Activated naive CD8-positive, alpha-beta T cell (primary cell): ENCODE results near the gene NADSYN1.
"Not testable (repeated sequence)": the region's sequence is repeated elsewhere in the genome, so short reads cannot be mapped to it uniquely, and the experiment has no call there.

Experiments
- H3K27ac Mint-ChIP-seq: one replicate; pipeline ENCODE4 v1.8.0; 2021; ENCODE audit warnings: mixed read lengths
- H3K27me3 Mint-ChIP-seq: one replicate; pipeline ENCODE4 v1.8.0; 2021; ENCODE audit warnings: mixed read lengths
- H3K36me3 Mint-ChIP-seq: one replicate; pipeline ENCODE4 v1.8.0; 2021; ENCODE audit warnings: mixed read lengths
- H3K4me1 Mint-ChIP-seq: one replicate; pipeline ENCODE4 v1.8.0; 2021; ENCODE audit warnings: low read depth, mixed read lengths
- H3K4me3 Mint-ChIP-seq: one replicate; pipeline ENCODE4 v1.8.0; 2021; ENCODE audit warnings: mild to moderate bottlenecking, mixed read lengths
- H3K9me3 Mint-ChIP-seq: one replicate; pipeline ENCODE4 v1.8.0; 2021; ENCODE audit warnings: low read depth, mixed read lengths

The NADSYN1 gene

DNA sequence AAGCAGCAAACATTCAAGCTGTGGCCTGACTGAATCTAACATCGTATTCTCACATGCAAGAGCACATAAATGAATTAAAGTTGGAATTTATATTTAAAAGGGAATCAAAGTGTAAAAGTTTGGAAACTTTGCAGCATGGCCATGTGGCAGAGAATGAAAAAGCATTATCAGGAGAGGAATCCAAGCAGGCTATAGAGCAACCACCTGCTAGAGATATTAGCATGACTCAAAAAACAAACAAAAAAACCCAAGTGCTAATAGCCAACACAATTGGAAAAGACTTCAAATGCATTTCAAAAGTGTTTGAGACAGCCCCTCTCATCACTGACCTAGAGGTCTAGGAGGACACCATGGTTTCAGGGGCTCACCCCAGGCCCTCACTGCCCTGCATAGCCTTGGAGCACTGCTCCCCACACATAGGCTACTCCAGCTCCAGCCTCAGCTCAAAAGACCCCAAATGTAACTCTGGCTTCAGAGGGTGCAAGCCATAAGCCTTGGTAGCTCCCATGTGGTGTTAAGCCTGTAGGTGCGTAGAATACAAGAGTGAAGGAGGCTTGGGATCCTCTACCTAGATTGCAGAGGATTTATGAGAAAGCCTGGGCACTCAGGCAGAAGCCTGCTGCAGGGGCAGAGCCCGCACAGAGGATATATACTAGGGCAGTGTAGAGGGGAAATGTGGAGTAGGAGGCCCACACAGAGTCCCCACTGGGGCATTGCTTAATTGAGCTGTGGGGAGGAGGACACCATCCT is 72.4 kb downstream of the NADSYN1 start:
- no peak overlapping the region for H3K27ac Mint-ChIP-seq
- H3K4me3 Mint-ChIP-seq, result no peak overlapping the region
- peaks cover 6% of the 10 kb centered on the region for H3K27me3 Mint-ChIP-seq
- H3K36me3 Mint-ChIP-seq, result peaks cover 2% of the 10 kb centered on the region
- peaks cover 6% of the 10 kb centered on the region for H3K9me3 Mint-ChIP-seq
- no peaks in the 10 kb centered on the region for H3K4me1 Mint-ChIP-seq

DNA sequence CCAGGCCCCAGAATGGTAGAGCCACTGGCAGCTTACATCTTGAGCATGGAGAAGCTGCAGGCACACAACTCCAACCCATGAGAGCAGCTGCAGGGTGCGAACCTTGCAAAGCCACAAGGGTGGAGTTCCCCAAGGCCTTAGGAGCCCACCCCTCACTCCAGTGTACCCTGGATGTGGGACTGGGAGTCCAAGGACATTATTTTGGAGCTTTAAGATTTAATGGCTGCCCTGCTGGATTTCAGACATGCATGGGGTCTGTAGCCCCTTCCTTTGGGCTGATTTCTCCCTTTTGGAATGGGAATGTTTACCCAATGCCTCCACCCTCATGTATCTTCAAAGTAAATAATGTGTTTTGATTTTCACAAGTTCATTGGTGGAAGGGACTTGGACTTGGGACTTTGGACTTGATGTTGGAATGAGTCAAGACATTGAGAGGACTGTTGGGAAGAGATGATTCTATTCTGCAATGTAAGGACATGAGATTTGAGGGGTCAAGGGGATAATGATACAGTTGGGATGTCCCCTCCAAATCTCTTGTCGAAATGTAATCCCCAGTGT is 73.0 kb downstream of the NADSYN1 start:
- Mint-ChIP-seq H3K9me3 (peaks cover 6% of the 10 kb centered on the region), H3K4me3 (no peak overlapping the region), H3K27ac (no peak overlapping the region), H3K4me1 (no peaks in the 10 kb centered on the region), H3K36me3 (peaks cover 2% of the 10 kb centered on the region), H3K27me3 (peaks cover 6% of the 10 kb centered on the region)

DNA sequence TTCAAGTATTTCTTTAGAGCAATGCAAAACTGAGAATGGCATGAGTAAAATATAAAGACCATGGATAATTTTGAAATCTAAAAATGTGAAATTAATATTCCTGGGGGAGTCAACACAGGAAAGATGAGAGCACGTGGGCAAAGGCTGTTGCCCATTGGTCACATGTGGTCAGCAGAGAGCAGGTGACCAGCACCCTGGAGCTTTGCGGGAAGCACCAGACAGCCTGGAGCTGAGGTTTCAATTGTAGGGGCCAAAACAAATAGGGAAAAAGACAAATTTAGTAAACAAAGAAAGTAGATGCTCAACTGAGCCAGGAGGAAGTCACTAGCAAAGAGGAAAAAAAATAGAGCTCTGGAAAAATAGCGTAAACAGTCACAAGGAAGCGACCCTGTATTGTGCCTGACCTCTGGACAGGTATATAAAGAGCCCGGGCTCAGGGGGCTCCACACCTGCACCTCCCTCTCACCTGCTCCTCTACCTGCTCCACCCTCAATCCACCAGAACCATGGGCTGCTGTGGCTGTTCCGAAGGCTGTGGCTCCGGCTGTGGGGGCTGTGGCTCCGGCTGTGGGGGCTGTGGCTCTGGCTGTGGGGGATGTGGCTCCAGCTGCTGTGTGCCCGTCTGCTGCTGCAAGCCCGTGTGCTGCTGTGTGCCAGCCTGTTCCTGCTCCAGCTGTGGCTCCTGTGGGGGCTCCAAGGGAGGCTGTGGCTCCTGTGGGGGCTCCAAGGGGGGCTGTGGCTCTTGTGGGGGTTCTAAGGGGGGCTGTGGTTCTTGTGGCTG is 74.0 kb downstream of the NADSYN1 start, which contains the start of gene KRTAP5-7:
TSS of gene KRTAP5-7 (plus strand) at position 472 of the 780 bp plus-strand sequence. CDS start at position 506, 34 bp downstream.
- H3K27ac Mint-ChIP-seq, H3K36me3 Mint-ChIP-seq, H3K4me3 Mint-ChIP-seq, H3K4me1 Mint-ChIP-seq, H3K27me3 Mint-ChIP-seq, H3K9me3 Mint-ChIP-seq: not testable (repeated sequence)

DNA sequence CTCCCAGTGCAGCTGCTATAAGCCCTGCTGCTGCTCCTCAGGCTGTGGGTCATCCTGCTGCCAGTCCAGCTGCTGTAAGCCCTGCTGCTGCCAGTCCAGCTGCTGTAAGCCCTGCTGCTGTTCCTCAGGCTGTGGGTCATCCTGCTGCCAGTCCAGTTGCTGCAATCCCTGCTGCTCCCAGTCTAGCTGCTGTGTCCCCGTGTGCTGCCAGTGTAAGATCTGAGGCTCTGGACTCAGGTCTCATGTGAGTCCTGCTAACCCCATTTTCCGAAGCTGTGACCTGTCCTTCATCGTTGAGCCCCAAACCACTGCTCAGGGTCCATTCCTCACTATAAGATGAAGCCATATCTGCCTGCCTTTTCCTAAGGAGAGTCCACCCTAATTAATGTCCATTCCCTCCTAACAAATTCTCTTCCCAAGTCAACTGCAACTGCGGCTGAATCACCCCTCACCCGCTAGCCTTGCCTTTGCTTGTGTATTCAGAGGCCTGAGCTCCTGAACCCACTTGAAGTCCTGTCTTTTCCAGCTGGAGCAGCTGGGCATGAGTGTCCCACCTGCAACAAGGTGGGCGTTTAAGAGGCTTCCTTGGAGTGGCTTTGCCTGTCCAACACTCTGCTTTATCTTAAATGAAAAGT is 74.7 kb downstream of the NADSYN1 start:
- no peaks in the 10 kb centered on the region for H3K4me1 Mint-ChIP-seq
- peaks cover 6% of the 10 kb centered on the region for H3K27me3 Mint-ChIP-seq
- H3K4me3 Mint-ChIP-seq, result no peak overlapping the region
- H3K27ac Mint-ChIP-seq, result no peak overlapping the region
- H3K36me3 Mint-ChIP-seq, result peaks cover 2% of the 10 kb centered on the region
- no peaks in the 10 kb centered on the region for H3K9me3 Mint-ChIP-seq

DNA sequence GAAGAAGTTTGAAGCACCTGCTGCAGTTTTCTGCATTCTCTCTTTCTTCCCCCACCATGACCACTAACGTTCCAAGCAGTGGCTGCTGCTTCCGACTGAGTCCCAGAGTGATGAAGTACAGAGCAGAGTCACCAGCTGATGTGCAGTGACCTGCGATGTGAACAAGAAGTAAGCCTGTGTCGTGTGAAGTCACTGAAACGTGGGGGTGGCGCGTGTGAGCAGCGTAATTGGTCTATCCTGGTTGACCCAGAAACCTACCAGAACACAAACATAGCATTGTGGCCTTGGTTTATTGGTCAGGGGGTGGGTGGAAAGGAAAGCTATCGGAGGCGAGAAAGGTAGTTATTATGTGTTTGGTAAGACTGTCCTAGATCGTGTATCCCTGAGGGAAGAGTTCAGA is 77.6 kb downstream of the NADSYN1 start:
- H3K27me3 Mint-ChIP-seq, result peaks cover 6% of the 10 kb centered on the region
- no peaks in the 10 kb centered on the region for H3K9me3 Mint-ChIP-seq
- no peak overlapping the region for H3K27ac Mint-ChIP-seq
- H3K4me1 Mint-ChIP-seq, result no peaks in the 10 kb centered on the region
- H3K4me3 Mint-ChIP-seq, result no peak overlapping the region
- H3K36me3 Mint-ChIP-seq, result no peaks in the 10 kb centered on the region

DNA sequence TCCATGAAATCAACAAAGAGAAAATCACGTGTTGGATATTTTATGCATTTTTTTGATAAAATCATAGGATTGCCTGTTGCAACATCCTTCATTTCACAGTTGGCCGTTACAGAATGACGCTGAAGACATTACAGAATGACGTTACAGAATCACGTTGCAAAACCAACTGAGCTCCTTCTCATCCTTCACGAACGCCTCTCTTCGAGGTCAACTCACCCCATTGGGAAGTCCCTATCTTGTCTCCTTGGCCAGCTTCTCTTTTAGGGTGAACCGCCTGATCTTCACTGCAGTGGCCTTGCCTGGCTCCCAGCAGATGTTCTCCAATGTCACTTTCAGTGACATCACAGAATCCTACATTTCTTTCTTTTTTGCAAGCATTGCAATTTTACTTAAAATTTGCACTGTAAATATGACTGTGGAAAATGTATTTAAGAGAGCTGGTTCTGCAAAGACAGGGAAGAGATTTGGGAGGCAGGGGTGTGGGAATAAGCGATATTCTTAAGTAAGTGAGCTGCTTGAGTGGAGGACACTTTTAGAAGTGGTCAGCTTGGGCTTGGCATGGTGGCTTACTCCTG is 79.1 kb downstream of the NADSYN1 start:
- Mint-ChIP-seq H3K36me3 (no peaks in the 10 kb centered on the region), H3K4me3 (no peak overlapping the region), H3K27ac (no peak overlapping the region), H3K4me1 (no peaks in the 10 kb centered on the region), H3K27me3 (peaks cover 5% of the 10 kb centered on the region), H3K9me3 (no peaks in the 10 kb centered on the region)

DNA sequence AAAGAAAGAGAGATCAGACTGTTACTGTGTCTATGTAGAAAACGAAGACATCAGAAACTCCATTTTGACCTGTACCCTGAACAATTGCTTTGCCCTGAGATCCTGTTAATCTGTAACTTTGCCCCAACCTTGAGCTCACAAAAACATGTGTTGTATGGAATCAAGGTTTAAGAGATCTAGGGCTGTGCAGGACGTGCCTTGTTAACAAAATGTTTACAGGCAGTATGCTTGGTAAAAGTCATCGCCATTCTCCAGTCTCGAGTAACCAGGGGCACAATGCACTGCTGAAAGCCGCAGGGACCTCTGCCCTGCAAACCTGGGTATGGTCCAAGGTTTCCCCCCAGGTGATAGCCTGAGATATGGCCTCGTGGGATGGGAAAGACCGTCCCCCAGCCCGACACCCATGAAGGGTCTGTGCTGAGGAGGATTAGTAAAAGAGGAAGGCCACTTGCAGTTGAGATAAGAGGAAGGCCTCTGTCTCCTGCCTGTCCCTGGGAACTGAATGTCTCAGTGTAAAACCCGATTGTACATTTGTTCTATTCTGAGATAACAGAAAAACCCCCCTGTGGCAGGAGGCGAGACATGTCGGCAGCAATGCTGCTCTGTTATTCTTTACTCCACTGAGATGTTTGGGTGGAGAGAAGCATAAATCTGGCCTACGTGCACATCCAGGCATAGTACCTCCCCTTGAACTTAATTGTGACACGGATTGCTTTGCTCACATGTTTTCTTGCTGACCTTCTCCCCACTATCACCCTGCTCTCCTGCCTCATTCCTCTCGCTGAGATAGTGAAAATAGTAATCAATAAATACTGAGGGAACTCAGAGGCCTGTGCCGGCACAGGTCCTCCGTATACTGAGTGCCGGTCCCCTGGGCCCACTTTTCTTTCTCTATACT is 82.0 kb downstream of the NADSYN1 start:
- H3K36me3 Mint-ChIP-seq, H3K27ac Mint-ChIP-seq, H3K4me1 Mint-ChIP-seq, H3K9me3 Mint-ChIP-seq, H3K4me3 Mint-ChIP-seq, H3K27me3 Mint-ChIP-seq: not testable (repeated sequence)

DNA sequence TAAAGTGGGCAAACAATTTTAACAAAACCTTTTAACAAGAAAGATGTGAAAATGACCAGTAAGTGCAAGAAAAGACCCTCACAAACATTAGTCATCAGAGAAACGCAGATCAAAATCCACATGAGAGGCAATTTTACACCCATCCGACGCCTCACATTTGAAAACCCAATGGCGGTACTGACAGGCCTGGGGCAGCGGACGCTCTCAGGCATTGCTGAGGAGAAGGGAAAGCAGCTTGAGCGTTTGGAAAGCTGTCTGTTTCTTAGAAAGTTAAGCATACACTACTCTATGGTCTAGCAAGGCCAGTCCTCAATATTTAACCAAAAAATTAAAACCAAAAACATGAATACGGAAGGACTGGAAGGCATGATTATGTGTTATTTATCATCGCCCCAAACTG is 82.8 kb downstream of the NADSYN1 start:
- Mint-ChIP-seq H3K4me3 (no peak overlapping the region), H3K36me3 (peaks cover 3% of the 10 kb centered on the region), H3K4me1 (peaks cover 2% of the 10 kb centered on the region), H3K27me3 (peaks cover 6% of the 10 kb centered on the region), H3K27ac (no peak overlapping the region), H3K9me3 (peaks cover 3% of the 10 kb centered on the region)

DNA sequence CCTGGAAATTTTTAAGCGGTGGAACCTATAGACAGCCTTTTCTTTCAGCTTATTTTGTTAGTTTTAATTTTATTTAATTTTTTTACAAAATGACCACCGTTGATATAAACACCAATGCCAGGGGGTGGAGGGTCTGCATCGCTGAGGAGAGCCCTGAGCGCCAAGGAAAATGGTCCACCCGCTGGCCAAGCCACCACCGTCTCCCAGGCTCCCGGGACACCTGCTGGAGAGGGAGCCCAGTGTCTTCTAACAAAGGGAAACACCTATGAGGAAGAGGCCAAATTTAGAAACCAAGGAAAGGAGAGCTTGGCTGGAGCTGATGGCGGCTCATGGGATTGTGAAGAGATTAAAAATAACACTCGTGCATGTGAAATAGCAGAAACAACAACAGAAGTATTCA is 84.5 kb downstream of the NADSYN1 start:
- H3K9me3 Mint-ChIP-seq, result peaks cover 8% of the 10 kb centered on the region

DNA sequence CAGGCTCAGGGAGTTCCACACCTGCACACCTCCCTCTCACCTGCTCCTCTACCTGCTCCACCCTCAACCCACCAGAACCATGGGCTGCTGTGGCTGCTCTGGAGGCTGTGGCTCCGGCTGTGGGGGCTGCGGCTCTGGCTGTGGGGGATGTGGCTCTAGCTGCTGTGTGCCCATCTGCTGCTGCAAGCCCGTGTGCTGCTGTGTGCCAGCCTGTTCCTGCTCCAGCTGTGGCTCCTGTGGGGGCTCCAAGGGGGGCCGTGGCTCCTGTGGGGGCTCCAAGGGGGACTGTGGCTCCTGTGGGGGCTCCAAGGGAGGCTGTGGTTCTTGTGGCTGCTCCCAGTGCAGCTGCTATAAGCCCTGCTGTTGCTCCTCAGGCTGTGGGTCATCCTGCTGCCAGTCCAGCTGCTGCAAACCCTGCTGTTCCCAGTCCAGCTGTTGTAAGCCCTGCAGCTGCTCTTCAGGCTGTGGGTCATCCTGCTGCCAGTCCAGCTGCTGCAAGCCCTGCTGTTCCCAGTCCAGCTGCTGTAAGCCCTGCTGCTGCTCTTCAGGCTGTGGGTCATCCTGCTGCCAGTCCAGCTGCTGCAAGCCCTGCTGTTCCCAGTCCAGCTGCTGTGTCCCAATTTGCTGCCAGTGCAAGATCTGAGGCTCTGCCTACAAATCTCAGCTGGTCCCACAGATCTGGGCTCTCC is 85.1 kb downstream of the NADSYN1 start, which contains the start of gene KRTAP5-8:
TSS of gene KRTAP5-8 (plus strand) at position 49 of the 689 bp plus-strand sequence. CDS start at position 80, 31 bp downstream.
- not testable (repeated sequence) for H3K36me3 Mint-ChIP-seq, H3K9me3 Mint-ChIP-seq, H3K27ac Mint-ChIP-seq, H3K4me3 Mint-ChIP-seq, H3K27me3 Mint-ChIP-seq, H3K4me1 Mint-ChIP-seq

More for the DNA sequence above, 84.5 kb downstream of the NADSYN1 start:
- Mint-ChIP-seq H3K27me3 (peaks cover 6% of the 10 kb centered on the region), H3K4me3 (no peak overlapping the region), H3K27ac (no peak overlapping the region), H3K4me1 (peaks cover 2% of the 10 kb centered on the region), H3K36me3 (peaks cover 3% of the 10 kb centered on the region)

DNA sequence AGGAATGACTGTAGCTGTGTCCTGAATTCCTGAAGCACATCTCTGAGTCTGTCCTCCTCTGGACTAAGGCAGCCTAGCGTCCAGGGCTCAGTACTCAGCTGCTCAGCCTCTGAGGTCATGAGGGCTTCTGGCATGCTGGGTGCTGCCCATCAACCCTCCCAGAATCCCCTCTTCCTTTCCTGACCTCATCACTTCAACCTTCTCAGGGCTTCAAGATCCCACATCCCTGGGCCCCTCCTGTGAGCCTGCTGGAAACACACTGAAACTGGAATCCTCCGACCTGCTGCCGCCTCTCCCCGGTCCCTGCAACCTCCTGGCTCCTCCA is 85.6 kb downstream of the NADSYN1 start:
- H3K4me3 Mint-ChIP-seq, result no peak overlapping the region
- H3K9me3 Mint-ChIP-seq, result peaks cover 8% of the 10 kb centered on the region
- H3K36me3 Mint-ChIP-seq, result peaks cover 3% of the 10 kb centered on the region
- no peak overlapping the region for H3K27ac Mint-ChIP-seq
- H3K27me3 Mint-ChIP-seq, result peaks cover 6% of the 10 kb centered on the region
- H3K4me1 Mint-ChIP-seq, result peaks cover 7% of the 10 kb centered on the region

DNA sequence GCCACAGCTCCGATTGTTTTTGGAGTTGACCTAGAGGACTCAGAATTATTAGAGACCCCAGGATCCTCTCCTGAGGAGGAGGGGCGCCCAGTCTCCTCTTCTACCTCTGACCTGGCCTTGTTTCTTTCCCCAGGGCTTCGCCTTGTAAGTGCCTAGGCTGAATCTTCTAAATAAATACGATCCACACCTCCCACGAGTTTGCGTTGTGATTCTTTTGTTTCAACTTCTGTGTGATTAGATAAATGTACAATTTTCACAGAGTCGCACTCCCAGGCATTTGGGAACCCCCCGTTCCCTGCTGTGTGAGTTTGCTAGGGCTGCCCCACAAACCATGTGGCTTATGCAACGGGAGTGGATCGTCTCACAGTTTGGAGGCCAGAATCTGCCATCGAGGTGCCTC is 86.0 kb downstream of the NADSYN1 start:
- H3K27me3 Mint-ChIP-seq, result peaks cover 6% of the 10 kb centered on the region
- no peak overlapping the region for H3K27ac Mint-ChIP-seq
- H3K4me3 Mint-ChIP-seq, result no peak overlapping the region
- peaks cover 3% of the 10 kb centered on the region for H3K36me3 Mint-ChIP-seq
- H3K4me1 Mint-ChIP-seq, result peaks cover 11% of the 10 kb centered on the region
- peaks cover 8% of the 10 kb centered on the region for H3K9me3 Mint-ChIP-seq

DNA sequence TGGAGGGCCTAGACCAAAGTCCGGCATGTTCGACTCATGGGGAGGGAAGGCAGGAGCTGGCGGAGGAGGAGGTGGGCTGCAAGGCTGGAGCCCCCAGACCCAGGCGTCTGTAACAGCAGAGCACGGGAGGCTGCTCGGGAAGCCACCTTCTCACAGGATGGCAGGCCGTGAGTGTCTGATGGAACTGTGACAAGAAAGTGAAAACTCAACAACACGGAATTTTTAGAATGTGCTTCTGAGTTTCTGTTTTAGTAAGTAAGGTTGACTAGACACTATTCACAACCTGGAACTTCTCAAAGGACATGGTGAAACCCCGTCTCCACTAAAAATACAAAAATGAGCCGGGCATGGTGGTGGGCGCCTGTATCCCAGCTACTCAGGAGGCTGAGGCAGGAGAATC is 87.0 kb downstream of the NADSYN1 start:
- not testable (repeated sequence) for H3K36me3 Mint-ChIP-seq, H3K9me3 Mint-ChIP-seq, H3K4me3 Mint-ChIP-seq, H3K27me3 Mint-ChIP-seq, H3K27ac Mint-ChIP-seq
- H3K4me1 Mint-ChIP-seq, result peaks cover 18% of the 10 kb centered on the region
